Activated CD4-positive, alpha-beta T cell treated with anti-CD3 and anti-CD28 coated beads, Interleukin-2, amount 10 ng/mL, durations not matched to agents 24 days and 14 days (primary cell): ENCODE data around the gene KRABD2. TPM values are rescaled to one million over a fixed set of nuclear protein-coding genes. Genes with fewer than 3 reads are reported as not detected.
A peak's percentile ranks its signal among the peaks of the same experiment; 100 is the strongest.

Source experiments
- DNase-seq: peaks from one replicate; pipeline ENCODE4 v3.0.0; 2022
- H3K27ac Mint-ChIP-seq: one replicate; pipeline ENCODE4 v1.8.0; 2022; ENCODE audit warnings: mild to moderate bottlenecking, mixed read lengths
- H3K27me3 Mint-ChIP-seq: one replicate; pipeline ENCODE4 v1.8.0; 2022; ENCODE audit warnings: mixed read lengths
- H3K36me3 Mint-ChIP-seq: one replicate; pipeline ENCODE4 v1.8.0; 2022; ENCODE audit warnings: low read depth, mild to moderate bottlenecking, mixed read lengths
- H3K4me1 Mint-ChIP-seq: one replicate; pipeline ENCODE4 v1.8.0; 2021; ENCODE audit warnings: mixed read lengths
- H3K4me3 Mint-ChIP-seq: one replicate; pipeline ENCODE4 v1.8.0; 2022; ENCODE audit warnings: mild to moderate bottlenecking, moderate library complexity, mixed read lengths
- H3K9me3 Mint-ChIP-seq: one replicate; pipeline ENCODE4 v1.8.0; 2021; ENCODE audit warnings: mixed read lengths
- intact Hi-C: fragments of 100-400 bp; cut with micrococcal nuclease; formaldehyde crosslinking; loops from one replicate; pipeline ENCODE4 v1.15.1; 2023
- total RNA-seq: library from RNA; stranded (reverse); gene quantifications from 2 replicates; pipeline ENCODE4 v1.2.3, GENCODE V29; 2022

KRABD2 gene

GRCh38 chr17:8337802-8338752 is 38.4 kb downstream of the KRABD2 start:
- H3K9me3 Mint-ChIP-seq: no peaks in the 10 kb centered on the region
- H3K27me3 Mint-ChIP-seq: peaks cover 9% of the 10 kb centered on the region
- H3K4me1 Mint-ChIP-seq: peaks cover 8% of the 10 kb centered on the region
- no peaks in the 10 kb centered on the region for H3K36me3 Mint-ChIP-seq
- intact Hi-C loops: no loop called here
- DNase-seq: no peak
- no peak overlapping the region for H3K27ac Mint-ChIP-seq
- peak overlapping the region; percentile 1 for H3K4me3 Mint-ChIP-seq

- no peak overlapping the region for H3K27ac Mint-ChIP-seq
- no peaks in the 10 kb centered on the region for H3K36me3 Mint-ChIP-seq
- intact Hi-C loops: no loop called here
- H3K9me3 Mint-ChIP-seq: no peaks in the 10 kb centered on the region
- peaks cover 8% of the 10 kb centered on the region for H3K27me3 Mint-ChIP-seq
- no peak for DNase-seq
- H3K4me3 Mint-ChIP-seq: no peak overlapping the region
- H3K4me1 Mint-ChIP-seq: peaks cover 6% of the 10 kb centered on the region
Measured at GRCh38 chr17:8333281-8333680, 43.2 kb downstream of the KRABD2 start.

GRCh38 chr17:8332688-8333087 is 43.8 kb downstream of the KRABD2 start:
- Mint-ChIP-seq H3K4me1 (peaks cover under 1% of the 10 kb centered on the region), H3K36me3 (no peaks in the 10 kb centered on the region), H3K9me3 (no peaks in the 10 kb centered on the region), H3K27me3 (peaks cover 14% of the 10 kb centered on the region), H3K4me3 (no peak overlapping the region), H3K27ac (no peak overlapping the region)
- DNase-seq: no peak
- intact Hi-C loops: no loop called here

DNA sequence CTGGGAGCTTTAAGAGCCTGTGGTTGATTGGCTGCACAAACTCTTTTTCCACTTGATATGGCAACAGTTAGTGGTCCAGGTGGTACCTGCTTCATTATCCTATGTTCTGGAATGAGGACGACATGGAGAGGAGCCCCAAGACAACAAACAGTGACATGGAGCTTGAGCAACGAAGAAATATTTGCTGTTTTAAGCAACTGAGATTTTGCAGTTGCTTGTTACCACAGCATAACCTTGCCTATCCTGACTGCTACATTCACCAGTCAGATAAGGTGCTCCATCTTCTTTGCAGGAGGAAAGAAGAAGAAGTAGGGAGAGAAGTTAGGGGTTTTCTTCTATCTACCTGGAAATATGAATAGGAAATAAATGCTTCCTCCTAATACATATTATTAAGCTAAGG is 44.4 kb downstream of the KRABD2 start:
- Mint-ChIP-seq H3K4me1 (peaks cover 2% of the 10 kb centered on the region), H3K4me3 (no peak overlapping the region), H3K27me3 (peaks cover 19% of the 10 kb centered on the region), H3K9me3 (no peaks in the 10 kb centered on the region), H3K36me3 (no peaks in the 10 kb centered on the region), H3K27ac (no peak overlapping the region)
- intact Hi-C loops: no loop called here
- no peak for DNase-seq

DNA sequence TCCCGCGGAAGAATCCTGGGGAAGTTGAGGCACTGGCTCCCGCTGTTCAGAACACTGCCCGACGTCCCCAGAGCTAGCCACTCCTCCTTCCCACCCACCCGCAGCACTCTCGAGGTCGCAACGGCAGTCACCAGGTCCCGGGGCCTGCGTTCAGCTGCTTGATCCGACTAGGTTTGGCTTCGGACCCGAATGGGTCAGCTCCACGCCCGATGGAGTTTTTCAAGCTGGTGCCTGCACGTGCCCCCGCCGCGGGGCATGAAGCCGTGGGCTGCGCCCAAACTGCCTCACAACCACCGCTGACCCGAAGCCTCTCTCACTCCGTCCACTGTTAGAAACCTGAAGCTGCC is 49.2 kb downstream of the KRABD2 start:
- intact Hi-C loops: no loop called here
- H3K4me3 Mint-ChIP-seq: peak overlapping the region; percentile 79
- H3K27me3 Mint-ChIP-seq: peaks cover 44% of the 10 kb centered on the region
- H3K9me3 Mint-ChIP-seq: no peaks in the 10 kb centered on the region
- DNase-seq: no peak
- H3K36me3 Mint-ChIP-seq: no peaks in the 10 kb centered on the region
- H3K4me1 Mint-ChIP-seq: peaks cover 17% of the 10 kb centered on the region
- H3K27ac Mint-ChIP-seq: no peak overlapping the region

Other genes starting within 250 kb of the KRABD2 start
- gene PER1, start 224.3 kb downstream of the KRABD2 start, total RNA-seq: 39.4 and 41.7 TPM in 2 replicates
- gene VAMP2, start 213.8 kb downstream of the KRABD2 start, total RNA-seq: 45.1 and 49.6 TPM in 2 replicates
- 20.9 and 21.4 TPM in 2 replicates for gene TMEM107, start 200.3 kb downstream of the KRABD2 start, total RNA-seq
- 4.7 and 5.7 TPM in 2 replicates for gene BORCS6, start 186.5 kb downstream of the KRABD2 start, total RNA-seq
- gene AURKB, start 166.1 kb downstream of the KRABD2 start, total RNA-seq: 92.3 and 101 TPM in 2 replicates
- 75.0 and 78.7 TPM in 2 replicates for gene CTC1, start 128.6 kb downstream of the KRABD2 start, total RNA-seq
- 208 and 211 TPM in 2 replicates for gene PFAS, start 127.4 kb downstream of the KRABD2 start, total RNA-seq
- gene RANGRF, start 88.0 kb downstream of the KRABD2 start, total RNA-seq: 57.5 and 66.3 TPM in 2 replicates
- gene SLC25A35, start 81.3 kb downstream of the KRABD2 start, total RNA-seq: 5.4 and 6.8 TPM in 2 replicates
- gene ARHGEF15, start 66.5 kb downstream of the KRABD2 start, total RNA-seq: not detected in 2 replicates
- gene ODF4, start 36.9 kb downstream of the KRABD2 start, total RNA-seq: not detected in 2 replicates
- gene RPL26, start 6.5 kb upstream of the KRABD2 start, total RNA-seq: 2,460 and 2,469 TPM in 2 replicates
- not detected in 2 replicates for gene RNF222, start 21.1 kb upstream of the KRABD2 start, total RNA-seq
- 72.8 and 74.3 TPM in 2 replicates for gene NDEL1, start 59.2 kb upstream of the KRABD2 start, total RNA-seq